Astrocyte of the spinal cord (primary cell): ENCODE data around the gene GJB6.

Source experiments
- DNase-seq: peaks from one replicate; pipeline ENCODE4 v3.0.0; 2011; ENCODE audit warnings: low read depth, low spot score
- H3K4me3 ChIP-seq: 2 replicates; pipeline ENCODE4 v1.5.1; 2011; ENCODE audit warnings: low read depth, mild to moderate bottlenecking, low read length, moderate library complexity
- CTCF ChIP-seq: IDR thresholded peaks from 2 replicates; pipeline ENCODE4 v1.5.1; 2012; ENCODE audit warnings: low read depth, mild to moderate bottlenecking, low read length, inconsistent platforms
- in situ Hi-C: cut with HindIII; loops from 2 replicates; pipeline ENCODE4 v1.10.0; 2017; ENCODE audit warnings: low sequenced_read_pairs

Gene GJB6

GRCh38 chr13:20264271-20265018 lies 32.3 kb upstream of the GJB6 start:
- no peak for DNase-seq
- in situ Hi-C loops = no loop called here
- no peak overlapping the region for H3K4me3 ChIP-seq
- TF ChIP-seq CTCF = no peak

- DNase-seq = no peak
- TF ChIP-seq CTCF = no peak
- no peak overlapping the region for H3K4me3 ChIP-seq
- in situ Hi-C loops = no loop called here
These were observed 31.4 kb upstream of the GJB6 start for GRCh38 chr13:20263393-20264044.

- in situ Hi-C loops = no loop called here
- H3K4me3 ChIP-seq = no peak overlapping the region
- TF ChIP-seq CTCF = no peak
- DNase-seq = no peak
These were observed 26.8 kb upstream of the GJB6 start for GRCh38 chr13:20258963-20259288.

GRCh38 chr13:20258208-20258962 lies 26.3 kb upstream of the GJB6 start:
- H3K4me3 ChIP-seq = no peak overlapping the region
- in situ Hi-C loops = no loop called here

GRCh38 chr13:20254076-20254475 lies 22.0 kb upstream of the GJB6 start:
- DNase-seq = no peak
- no peak for TF ChIP-seq CTCF
- no peak overlapping the region for H3K4me3 ChIP-seq
- in situ Hi-C loops = no loop called here

More at GRCh38 chr13:20258208-20258962, 26.3 kb upstream of the GJB6 start:
- no peak for DNase-seq
- no peak for TF ChIP-seq CTCF

GRCh38 chr13:20249913-20250312 lies 17.8 kb upstream of the GJB6 start:
- TF ChIP-seq CTCF = no peak
- no peak overlapping the region for H3K4me3 ChIP-seq
- no peak for DNase-seq
- in situ Hi-C loops = no loop called here
